HepG2 (cell line): ENCODE measurements around the gene FUT1. TPM values are rescaled to one million over a fixed set of nuclear protein-coding genes. Genes with fewer than 3 reads are reported as not detected.

ENCODE experiments used
- ARID5B ChIP-seq: IDR thresholded peaks from 2 replicates; pipeline ENCODE4 v1.4.0; 2020; ENCODE audit warnings: mild to moderate bottlenecking, missing genetic modification reagents
- CBFB ChIP-seq: sonication (generic); formaldehyde crosslinking; IDR thresholded peaks from 2 replicates; pipeline ENCODE4 v1.4.0; 2020; ENCODE audit warnings: missing genetic modification reagents
- EP300 ChIP-seq, 3 experiments: sonication (generic) in 1 of 3; formaldehyde crosslinking in 1 of 3; IDR thresholded peaks; 2 replicates each; pipeline versions ENCODE4 v1.5.1 to v1.6.1; 2011 to 2020; ENCODE audit warnings: low read depth in 2 of 3, low read length in 2 of 3, borderline replicate concordance in 1 of 3, improper control_type of control experiment in 1 of 3, mild to moderate bottlenecking in 1 of 3, missing genetic modification reagents in 1 of 3, moderate library complexity in 1 of 3
- KLF12 ChIP-seq: sonication (generic); formaldehyde crosslinking; IDR thresholded peaks from 2 replicates; pipeline ENCODE4 v1.4.0; 2020; ENCODE audit warnings: missing genetic modification reagents, borderline replicate concordance
- MYPOP ChIP-seq: sonication (generic); formaldehyde crosslinking; IDR thresholded peaks from 2 replicates; pipeline ENCODE4 v1.8.1; 2023; ENCODE audit warnings: mild to moderate bottlenecking, moderate library complexity, missing genetic modification reagents
- NBN ChIP-seq: fragments of 450-650 bp; conservative IDR thresholded peaks from 2 replicates; pipeline ENCODE4 v1.6.1; 2017
- RBM39 ChIP-seq: fragments of 200-400 bp; formaldehyde crosslinking; IDR thresholded peaks from one replicate; pipeline ENCODE4 v1.6.1; 2018; ENCODE audit warnings: antibody characterized with exemption, mild to moderate bottlenecking, low read depth, low read length; ENCODE audit not compliant: poor library complexity, severe bottlenecking
- ZNF879 ChIP-seq: sonication (generic); formaldehyde crosslinking; IDR thresholded peaks from 2 replicates; pipeline ENCODE4 v1.8.1; 2023; ENCODE audit warnings: missing genetic modification reagents
- polyA plus RNA-seq, 8 experiments: library from polyadenylated mRNA; depleted of rRNA in 3 of 8; stranded (reverse) in 7 of 8; unstranded in 1 of 8; fragments of >200 nt; fragmentation: Illumina TruSeq in 4 of 8; extraction: Trizol in 4 of 8; gene quantifications; 2 replicates each; pipeline versions ENCODE4 v1.2.1 to v1.2.3, GENCODE V29; 2011 to 2016; ENCODE audit warnings: low read depth in 4 of 8, missing spikeins in 1 of 8, mixed read lengths in 1 of 8; ENCODE audit not compliant: insufficient read depth in 1 of 8
- total RNA-seq, 5 experiments: library from RNA; depleted of rRNA; stranded (reverse); fragments of >200 nt; fragmentation: Illumina TruSeq; extraction: Trizol; gene quantifications; 2 replicates each; pipeline ENCODE4 v1.2.3, GENCODE V29; 2016; ENCODE audit warnings: low read depth in 1 of 5
- TF ChIP-seq, protein P1 (sequence below): sonication (generic); formaldehyde crosslinking; IDR thresholded peaks from 2 replicates; pipeline ENCODE4 v1.4.0; 2020; ENCODE audit warnings: mild to moderate bottlenecking, missing genetic modification reagents
- TF ChIP-seq, protein P2 (sequence below): IDR thresholded peaks from 2 replicates; pipeline ENCODE4 v1.6.1; 2016; ENCODE audit warnings: missing compliant biosample characterization, missing genetic modification reagents, borderline replicate concordance
- TF ChIP-seq, protein P3 (sequence below), 2 experiments: sonication (generic) in 1 of 2; formaldehyde crosslinking in 1 of 2; IDR thresholded peaks; 2 replicates each; pipeline versions ENCODE4 v1.6.1 to v1.9.0; 2014 to 2022; ENCODE audit warnings: antibody characterized with exemption in 1 of 2, borderline replicate concordance in 1 of 2, inconsistent platforms in 1 of 2, low read depth in 1 of 2, missing genetic modification reagents in 1 of 2
- TF ChIP-seq, protein P4 (sequence below): IDR thresholded peaks from 2 replicates; pipeline ENCODE4 v1.6.1; 2016; ENCODE audit warnings: missing genetic modification reagents, missing compliant biosample characterization

FUT1 gene
- total and polyA plus RNA-seq, 2 of the 13 experiments (the other 11 are each of a cell fraction or from before 2014, with no cell fraction given) = 0.07 to 1.1 TPM

GRCh38 chr19:48713864-48714755, 38.3 kb downstream of the FUT1 start (continued):
- TF ChIP-seq ARID5B (CRISPR knock-in tag) = 0 out of 2 replicates have a peak, but pooled peaks have one; percentile 12
- peak; percentile 28 for TF ChIP-seq RBM39
- TF ChIP-seq, protein P1, sequence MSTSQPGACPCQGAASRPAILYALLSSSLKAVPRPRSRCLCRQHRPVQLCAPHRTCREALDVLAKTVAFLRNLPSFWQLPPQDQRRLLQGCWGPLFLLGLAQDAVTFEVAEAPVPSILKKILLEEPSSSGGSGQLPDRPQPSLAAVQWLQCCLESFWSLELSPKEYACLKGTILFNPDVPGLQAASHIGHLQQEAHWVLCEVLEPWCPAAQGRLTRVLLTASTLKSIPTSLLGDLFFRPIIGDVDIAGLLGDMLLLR (CRISPR knock-in tag) = peak; percentile 55; the same call in 1 of the 2 replicates
- TF ChIP-seq, protein P2, sequence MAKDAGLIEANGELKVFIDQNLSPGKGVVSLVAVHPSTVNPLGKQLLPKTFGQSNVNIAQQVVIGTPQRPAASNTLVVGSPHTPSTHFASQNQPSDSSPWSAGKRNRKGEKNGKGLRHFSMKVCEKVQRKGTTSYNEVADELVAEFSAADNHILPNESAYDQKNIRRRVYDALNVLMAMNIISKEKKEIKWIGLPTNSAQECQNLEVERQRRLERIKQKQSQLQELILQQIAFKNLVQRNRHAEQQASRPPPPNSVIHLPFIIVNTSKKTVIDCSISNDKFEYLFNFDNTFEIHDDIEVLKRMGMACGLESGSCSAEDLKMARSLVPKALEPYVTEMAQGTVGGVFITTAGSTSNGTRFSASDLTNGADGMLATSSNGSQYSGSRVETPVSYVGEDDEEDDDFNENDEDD (CRISPR knock-in tag) = peak; percentile 66
- TF ChIP-seq MYPOP (CRISPR knock-in tag) = peak; percentile 77; the same call in 1 of the 2 replicates
- no peak for TF ChIP-seq EP300 (IDR thresholded peaks at IDR 0.05; ENCODE audit: low read depth in 2 of 2, low read length in 2 of 2)
- TF ChIP-seq EP300 (CRISPR knock-in tag; IDR thresholded peaks at IDR 0.05; ENCODE audit: borderline replicate concordance) = peak; percentile 30; the same call in 1 of the 2 replicates
- TF ChIP-seq, protein P3, sequence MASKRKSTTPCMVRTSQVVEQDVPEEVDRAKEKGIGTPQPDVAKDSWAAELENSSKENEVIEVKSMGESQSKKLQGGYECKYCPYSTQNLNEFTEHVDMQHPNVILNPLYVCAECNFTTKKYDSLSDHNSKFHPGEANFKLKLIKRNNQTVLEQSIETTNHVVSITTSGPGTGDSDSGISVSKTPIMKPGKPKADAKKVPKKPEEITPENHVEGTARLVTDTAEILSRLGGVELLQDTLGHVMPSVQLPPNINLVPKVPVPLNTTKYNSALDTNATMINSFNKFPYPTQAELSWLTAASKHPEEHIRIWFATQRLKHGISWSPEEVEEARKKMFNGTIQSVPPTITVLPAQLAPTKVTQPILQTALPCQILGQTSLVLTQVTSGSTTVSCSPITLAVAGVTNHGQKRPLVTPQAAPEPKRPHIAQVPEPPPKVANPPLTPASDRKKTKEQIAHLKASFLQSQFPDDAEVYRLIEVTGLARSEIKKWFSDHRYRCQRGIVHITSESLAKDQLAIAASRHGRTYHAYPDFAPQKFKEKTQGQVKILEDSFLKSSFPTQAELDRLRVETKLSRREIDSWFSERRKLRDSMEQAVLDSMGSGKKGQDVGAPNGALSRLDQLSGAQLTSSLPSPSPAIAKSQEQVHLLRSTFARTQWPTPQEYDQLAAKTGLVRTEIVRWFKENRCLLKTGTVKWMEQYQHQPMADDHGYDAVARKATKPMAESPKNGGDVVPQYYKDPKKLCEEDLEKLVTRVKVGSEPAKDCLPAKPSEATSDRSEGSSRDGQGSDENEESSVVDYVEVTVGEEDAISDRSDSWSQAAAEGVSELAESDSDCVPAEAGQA (IDR thresholded peaks at IDR 0.05; ENCODE audit: low read depth) = peak; percentile 9; the same call in 1 of the 2 replicates
- TF ChIP-seq, protein P3 (CRISPR knock-in tag; IDR thresholded peaks at IDR 0.05; ENCODE audit: borderline replicate concordance) = no peak
- no peak for TF ChIP-seq ZNF879 (CRISPR knock-in tag)
- 0 out of 2 replicates have a peak, but pooled peaks have one; percentile 54 for TF ChIP-seq CBFB (CRISPR knock-in tag)
- no peak for TF ChIP-seq NBN
- TF ChIP-seq, protein P4, sequence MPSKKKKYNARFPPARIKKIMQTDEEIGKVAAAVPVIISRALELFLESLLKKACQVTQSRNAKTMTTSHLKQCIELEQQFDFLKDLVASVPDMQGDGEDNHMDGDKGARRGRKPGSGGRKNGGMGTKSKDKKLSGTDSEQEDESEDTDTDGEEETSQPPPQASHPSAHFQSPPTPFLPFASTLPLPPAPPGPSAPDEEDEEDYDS (CRISPR knock-in tag) = peak; percentile 78
- TF ChIP-seq KLF12 (CRISPR knock-in tag) = peak; percentile 59; the same call in 1 of the 2 replicates
